ENCODE results near the gene RBFOX1. TPM values are rescaled to one million over a fixed set of nuclear protein-coding genes. Genes with fewer than 3 reads are reported as not detected.

The RBFOX1 gene
- total and polyA plus RNA-seq, 2 experiments from 2014 or later: 5.7 to 7.4 TPM

DNA sequence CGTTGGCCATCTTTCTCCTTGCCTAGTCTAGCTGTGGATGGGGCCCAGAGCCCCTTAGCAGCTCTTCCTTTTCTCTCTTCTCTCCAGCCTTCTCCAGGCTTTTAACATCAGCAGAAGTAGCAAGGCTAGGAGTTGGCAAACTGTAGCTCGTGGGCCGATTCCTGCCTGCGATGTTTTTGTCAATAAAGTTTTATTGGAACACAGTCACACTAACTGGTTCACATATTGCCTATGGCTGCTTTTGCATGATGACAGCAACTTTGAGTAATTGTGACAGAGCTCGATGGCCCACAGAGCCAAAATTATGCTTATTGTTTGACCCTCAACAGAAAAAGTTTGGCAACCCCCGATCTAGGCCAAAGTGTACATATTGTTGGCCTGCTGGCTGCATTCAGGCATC, 199.9 kb downstream of the RBFOX1 start:
- H3K4me1 ChIP-seq (ENCODE audit: low read depth): no peaks in the 10 kb centered on the region
- no peak for DNase-seq (ENCODE audit: low read depth in 1 of 2, low spot score in 1 of 2)
- H3K36me3 ChIP-seq: no peaks in the 10 kb centered on the region
- H3K9me3 ChIP-seq (ENCODE audit: low read depth): no peaks in the 10 kb centered on the region
- no peak overlapping the region for H3K4me3 ChIP-seq
- TF ChIP-seq, protein P1, sequence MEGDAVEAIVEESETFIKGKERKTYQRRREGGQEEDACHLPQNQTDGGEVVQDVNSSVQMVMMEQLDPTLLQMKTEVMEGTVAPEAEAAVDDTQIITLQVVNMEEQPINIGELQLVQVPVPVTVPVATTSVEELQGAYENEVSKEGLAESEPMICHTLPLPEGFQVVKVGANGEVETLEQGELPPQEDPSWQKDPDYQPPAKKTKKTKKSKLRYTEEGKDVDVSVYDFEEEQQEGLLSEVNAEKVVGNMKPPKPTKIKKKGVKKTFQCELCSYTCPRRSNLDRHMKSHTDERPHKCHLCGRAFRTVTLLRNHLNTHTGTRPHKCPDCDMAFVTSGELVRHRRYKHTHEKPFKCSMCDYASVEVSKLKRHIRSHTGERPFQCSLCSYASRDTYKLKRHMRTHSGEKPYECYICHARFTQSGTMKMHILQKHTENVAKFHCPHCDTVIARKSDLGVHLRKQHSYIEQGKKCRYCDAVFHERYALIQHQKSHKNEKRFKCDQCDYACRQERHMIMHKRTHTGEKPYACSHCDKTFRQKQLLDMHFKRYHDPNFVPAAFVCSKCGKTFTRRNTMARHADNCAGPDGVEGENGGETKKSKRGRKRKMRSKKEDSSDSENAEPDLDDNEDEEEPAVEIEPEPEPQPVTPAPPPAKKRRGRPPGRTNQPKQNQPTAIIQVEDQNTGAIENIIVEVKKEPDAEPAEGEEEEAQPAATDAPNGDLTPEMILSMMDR (IDR thresholded peaks at IDR 0.05; ENCODE audit: low read depth, low read length): no peak
- H3K27ac ChIP-seq: no peak overlapping the region
- no peaks in the 10 kb centered on the region for H3K27me3 ChIP-seq

DNA sequence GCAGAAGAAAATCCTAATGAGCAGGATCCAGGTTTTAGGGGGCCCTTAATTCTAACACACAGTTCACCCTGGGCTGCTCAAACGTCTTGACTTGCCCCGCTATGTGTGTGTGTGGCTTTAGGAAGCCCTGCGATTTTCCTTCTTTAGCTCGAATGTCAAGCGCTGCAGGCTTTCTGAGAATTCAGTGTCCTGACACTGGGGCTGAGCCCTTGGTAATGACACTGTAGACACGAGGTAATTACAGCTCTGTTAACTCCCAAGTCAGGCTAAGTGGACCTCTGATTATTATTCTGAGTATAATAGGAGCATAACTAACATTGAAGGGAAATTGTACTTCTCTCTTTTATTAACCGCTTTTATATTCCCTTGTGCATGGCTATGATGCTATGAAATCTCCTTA, 202.1 kb downstream of the RBFOX1 start:
- Histone ChIP-seq H3K27ac (no peak overlapping the region), H3K4me1 (ENCODE audit: low read depth) (no peaks in the 10 kb centered on the region), H3K27me3 (no peaks in the 10 kb centered on the region), H3K9me3 (ENCODE audit: low read depth) (no peaks in the 10 kb centered on the region), H3K36me3 (no peaks in the 10 kb centered on the region), H3K4me3 (no peak overlapping the region)
- DNase-seq (ENCODE audit: low read depth in 1 of 2, low spot score in 1 of 2): no peak
- TF ChIP-seq, protein P1 (IDR thresholded peaks at IDR 0.05; ENCODE audit: low read depth, low read length): no peak

DNA sequence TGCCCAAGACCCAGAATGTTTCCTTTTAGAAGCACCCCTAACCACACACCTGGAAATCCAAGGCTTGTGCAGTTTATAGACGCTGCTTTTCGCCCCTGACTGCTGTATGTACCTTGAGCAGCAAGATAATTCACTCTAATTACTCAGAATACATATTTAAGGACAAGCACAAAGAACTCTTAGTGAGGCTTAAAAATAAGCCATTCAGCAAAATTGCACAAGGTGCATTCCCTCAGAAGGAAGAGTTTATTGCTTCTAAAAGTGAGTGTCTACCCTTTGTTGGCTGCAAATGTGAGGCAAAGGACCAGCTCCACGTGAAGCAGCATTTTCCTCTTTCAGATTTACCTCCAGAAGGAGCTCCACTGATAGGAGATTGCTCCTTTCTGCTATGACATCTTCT, 208.4 kb downstream of the RBFOX1 start:
- TF ChIP-seq, protein P1 (IDR thresholded peaks at IDR 0.05; ENCODE audit: low read depth, low read length): no peak
- H3K9me3 ChIP-seq (ENCODE audit: low read depth): no peaks in the 10 kb centered on the region
- no peaks in the 10 kb centered on the region for H3K27me3 ChIP-seq
- no peak overlapping the region for H3K4me3 ChIP-seq
- H3K36me3 ChIP-seq: no peaks in the 10 kb centered on the region
- DNase-seq (ENCODE audit: low read depth in 1 of 2, low spot score in 1 of 2): no peak
- no peaks in the 10 kb centered on the region for H3K4me1 ChIP-seq (ENCODE audit: low read depth)
- no peak overlapping the region for H3K27ac ChIP-seq

DNA sequence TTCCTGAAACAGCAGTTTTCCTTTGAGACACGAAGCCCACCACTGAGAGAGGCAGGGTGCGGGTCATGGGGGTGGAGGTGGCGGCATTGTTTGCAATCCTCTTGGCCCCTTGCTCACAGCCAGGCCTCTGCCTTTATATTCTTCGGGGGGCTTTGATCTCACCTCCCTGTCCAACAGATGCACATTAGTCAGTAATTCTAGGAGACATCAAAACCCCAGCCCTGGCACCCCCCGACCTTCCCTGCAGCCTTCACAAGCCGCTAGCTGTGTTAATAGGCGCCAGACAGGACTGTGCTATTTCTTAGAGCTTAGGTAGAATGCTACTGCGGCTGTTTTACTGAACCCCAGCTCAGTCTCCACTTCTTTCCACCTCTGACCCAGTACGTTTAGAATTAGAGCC, 212.6 kb downstream of the RBFOX1 start:
- Histone ChIP-seq H3K36me3 (no peaks in the 10 kb centered on the region), H3K27ac (no peak overlapping the region), H3K4me1 (ENCODE audit: low read depth) (no peaks in the 10 kb centered on the region), H3K9me3 (ENCODE audit: low read depth) (no peaks in the 10 kb centered on the region), H3K27me3 (no peaks in the 10 kb centered on the region), H3K4me3 (no peak overlapping the region)
- TF ChIP-seq, protein P1 (IDR thresholded peaks at IDR 0.05; ENCODE audit: low read depth, low read length): no peak
- DNase-seq (ENCODE audit: low read depth in 1 of 2, low spot score in 1 of 2): no peak

DNA sequence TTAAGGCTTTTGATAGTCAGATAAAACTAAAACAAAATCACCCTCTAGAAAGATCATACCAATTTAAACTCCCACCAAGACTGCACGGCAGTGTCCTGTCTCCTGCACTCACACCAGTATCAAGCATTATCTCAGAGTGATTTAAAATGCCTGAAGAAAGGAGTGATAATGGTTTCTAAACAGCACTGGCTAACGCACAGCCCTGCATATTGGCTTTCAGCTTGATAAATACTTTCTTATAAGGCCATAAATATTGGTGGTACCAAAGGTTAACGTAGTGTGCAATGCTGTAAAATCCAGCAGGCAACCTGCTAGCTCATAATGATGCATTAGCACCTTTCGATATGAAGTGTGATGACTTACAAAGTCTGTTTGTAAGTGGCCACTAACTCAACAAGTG, 214.3 kb downstream of the RBFOX1 start:
- TF ChIP-seq, protein P1 (IDR thresholded peaks at IDR 0.05; ENCODE audit: low read depth, low read length): no peak
- no peak for DNase-seq (ENCODE audit: low read depth in 1 of 2, low spot score in 1 of 2)

DNA sequence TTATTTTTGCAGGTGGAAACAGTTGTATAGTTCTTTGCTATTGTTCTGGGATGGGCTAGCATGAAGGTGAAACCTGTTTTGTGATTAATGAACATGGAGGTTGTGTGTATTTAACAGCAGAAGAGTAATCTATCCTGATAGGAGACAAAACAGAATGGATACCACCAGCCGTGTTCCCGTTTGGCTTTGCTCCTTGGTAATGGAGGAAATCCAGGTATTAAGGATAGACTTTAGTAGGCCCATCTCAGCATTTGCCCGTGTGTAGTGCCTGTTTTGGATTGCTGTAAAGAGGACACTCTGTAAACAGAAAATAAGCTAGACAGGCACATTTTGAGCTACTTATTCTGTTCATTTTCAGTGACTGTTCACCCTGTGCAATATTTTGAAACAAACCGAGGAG, 215.1 kb downstream of the RBFOX1 start:
- Histone ChIP-seq H3K4me3 (no peak overlapping the region), H3K36me3 (no peaks in the 10 kb centered on the region), H3K9me3 (ENCODE audit: low read depth) (no peaks in the 10 kb centered on the region), H3K27ac (no peak overlapping the region), H3K4me1 (ENCODE audit: low read depth) (no peaks in the 10 kb centered on the region), H3K27me3 (peaks cover 2% of the 10 kb centered on the region)
- TF ChIP-seq, protein P1 (IDR thresholded peaks at IDR 0.05; ENCODE audit: low read depth, low read length): no peak
- no peak for DNase-seq (ENCODE audit: low read depth in 1 of 2, low spot score in 1 of 2)

More for the DNA sequence above, 214.3 kb downstream of the RBFOX1 start:
- Histone ChIP-seq H3K4me3 (no peak overlapping the region), H3K9me3 (ENCODE audit: low read depth) (no peaks in the 10 kb centered on the region), H3K36me3 (no peaks in the 10 kb centered on the region), H3K4me1 (ENCODE audit: low read depth) (no peaks in the 10 kb centered on the region), H3K27me3 (peaks cover 2% of the 10 kb centered on the region), H3K27ac (no peak overlapping the region)
